ENCODE measurements around the gene CEP350. TPM values are rescaled to one million over a fixed set of nuclear protein-coding genes. Genes with fewer than 3 reads are reported as not detected.

Gene CEP350
- total RNA-seq, 4 donors from 2014 or later, result 40.0 to 60.3 (median 57.3) TPM

GRCh38 chr1:180040034-180040433 is 85.4 kb downstream of the CEP350 start:
- Histone ChIP-seq H3K9me3 (no peaks in the 10 kb centered on the region), H3K36me3 (peaks cover 0 to 63% (median 21%) of the 10 kb centered on the region in 4 donors), H3K27ac (no peak overlapping the region), H3K27me3 (no peaks in the 10 kb centered on the region), H3K4me3 (no peak overlapping the region), H3K4me1 (no peaks in the 10 kb centered on the region)
- 94% methylated on average over 3 of the region's 3 CpGs for WGBS, 2 donors (ENCODE audit: low coverage in 1 of 2)
- no peak for TF ChIP-seq POLR2AphosphoS5 (IDR thresholded peaks at IDR 0.05)
- no peak for TF ChIP-seq CTCF (IDR thresholded peaks at IDR 0.05)
- TF ChIP-seq POLR2A (IDR thresholded peaks at IDR 0.05), result no peak
- no peak for TF ChIP-seq EP300 (IDR thresholded peaks at IDR 0.05; ENCODE audit: low read depth)
- DNase-seq, result no peak
- in situ Hi-C loops (cut with MboI; ENCODE audit: low pct_ligation_motif_present in 1 of 4, low pct_unique_long_range_greater_than_20kb in 1 of 4, low sequenced_read_pairs in 3 of 4) (no loop called here), intact Hi-C loops (cut with DNase I; ENCODE audit: low total_unique reads) (no loop called here)

DNA sequence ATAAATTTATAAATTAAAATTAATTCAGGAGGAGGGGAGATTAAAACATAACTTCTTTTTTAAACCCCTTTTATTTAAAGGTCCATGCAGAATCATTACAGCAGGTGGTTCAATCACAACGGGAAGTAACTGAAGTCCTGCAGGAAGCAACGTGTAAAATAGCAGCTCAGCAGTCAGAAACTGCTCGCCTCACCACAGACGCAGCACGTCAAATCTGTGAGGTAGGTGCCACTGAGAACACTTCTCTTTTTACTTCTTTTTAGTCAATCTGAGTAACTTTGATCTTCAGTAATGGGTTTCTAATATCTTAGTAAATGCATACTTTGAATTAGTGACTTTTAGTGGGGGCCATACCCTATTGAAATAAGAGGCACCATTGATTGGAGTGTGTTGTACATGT is 87.0 kb downstream of the CEP350 start:
- Histone ChIP-seq H3K4me1 (no peaks in the 10 kb centered on the region), H3K36me3 (peaks cover 0 to 57% (median 17%) of the 10 kb centered on the region in 4 donors), H3K9me3 (no peaks in the 10 kb centered on the region), H3K27ac (no peak overlapping the region), H3K27me3 (no peaks in the 10 kb centered on the region), H3K4me3 (no peak overlapping the region)
- WGBS, 2 donors (ENCODE audit: low coverage in 1 of 2), result 77 to 89% methylated on average over 5 of the region's 5 CpGs
- no peak for DNase-seq
- TF ChIP-seq POLR2A (IDR thresholded peaks at IDR 0.05), result no peak
- no peak for TF ChIP-seq POLR2AphosphoS5 (IDR thresholded peaks at IDR 0.05)
- TF ChIP-seq EP300 (IDR thresholded peaks at IDR 0.05; ENCODE audit: low read depth), result no peak
- no peak for TF ChIP-seq CTCF (IDR thresholded peaks at IDR 0.05)
- in situ Hi-C loops (cut with MboI; ENCODE audit: low pct_ligation_motif_present in 1 of 4, low pct_unique_long_range_greater_than_20kb in 1 of 4, low sequenced_read_pairs in 3 of 4), result no loop called here
- intact Hi-C loops (cut with DNase I; ENCODE audit: low total_unique reads), result no loop called here

- in situ Hi-C loops (cut with MboI; ENCODE audit: low pct_ligation_motif_present in 1 of 4, low pct_unique_long_range_greater_than_20kb in 1 of 4, low sequenced_read_pairs in 3 of 4) (no loop called here), intact Hi-C loops (cut with DNase I; ENCODE audit: low total_unique reads) (no loop called here)
- no peak for DNase-seq
- Histone ChIP-seq H3K36me3 (peaks cover 0 to 48% (median 14%) of the 10 kb centered on the region in 4 donors), H3K4me1 (no peaks in the 10 kb centered on the region), H3K27ac (no peak overlapping the region), H3K27me3 (no peaks in the 10 kb centered on the region), H3K4me3 (no peak overlapping the region), H3K9me3 (no peaks in the 10 kb centered on the region)
- TF ChIP-seq EP300 (IDR thresholded peaks at IDR 0.05; ENCODE audit: low read depth), result no peak
- TF ChIP-seq POLR2AphosphoS5 (IDR thresholded peaks at IDR 0.05), result no peak
- TF ChIP-seq POLR2A (IDR thresholded peaks at IDR 0.05), result no peak
- no peak for TF ChIP-seq CTCF (IDR thresholded peaks at IDR 0.05)
- 88 to 90% methylated on average over 3 of the region's 3 CpGs for WGBS, 2 donors (ENCODE audit: low coverage in 1 of 2)
These were observed 88.5 kb downstream of the CEP350 start for GRCh38 chr1:180042988-180043622.

DNA sequence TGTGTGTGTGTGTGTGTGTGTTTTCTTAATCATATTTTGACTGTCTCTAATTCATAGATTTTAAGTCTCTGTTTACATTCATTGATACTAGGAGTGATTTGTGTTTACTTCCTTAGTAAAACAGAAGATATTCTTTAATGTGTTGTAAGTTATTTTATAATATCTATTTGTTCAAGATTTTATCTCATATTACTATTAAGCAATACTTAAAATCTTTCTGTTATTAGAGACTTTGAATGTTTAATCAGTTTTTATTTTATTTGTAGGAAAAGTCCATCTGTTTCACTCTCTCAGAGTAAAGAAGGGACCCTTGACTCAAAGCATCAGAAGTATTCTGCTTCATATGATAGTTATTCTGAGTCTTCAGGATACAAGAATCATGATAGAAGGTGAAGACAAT is 89.2 kb downstream of the CEP350 start:
- H3K4me3 ChIP-seq, result no peak overlapping the region
- in situ Hi-C loops (cut with MboI; ENCODE audit: low pct_ligation_motif_present in 1 of 4, low pct_unique_long_range_greater_than_20kb in 1 of 4, low sequenced_read_pairs in 3 of 4) (no loop called here), intact Hi-C loops (cut with DNase I; ENCODE audit: low total_unique reads) (no loop called here)
- TF ChIP-seq CTCF (IDR thresholded peaks at IDR 0.05), result no peak
- no peak for TF ChIP-seq POLR2A (IDR thresholded peaks at IDR 0.05)
- TF ChIP-seq EP300 (IDR thresholded peaks at IDR 0.05; ENCODE audit: low read depth), result no peak
- TF ChIP-seq POLR2AphosphoS5 (IDR thresholded peaks at IDR 0.05), result no peak
- H3K27me3 ChIP-seq, result no peaks in the 10 kb centered on the region
- no peak overlapping the region for H3K27ac ChIP-seq
- no peak for DNase-seq
- no peaks in the 10 kb centered on the region for H3K4me1 ChIP-seq
- peaks cover 0 to 46% (median 17%) of the 10 kb centered on the region in 4 donors for H3K36me3 ChIP-seq
- H3K9me3 ChIP-seq, result no peaks in the 10 kb centered on the region

Data from transverse colon (tissue), 4 donors.